ENCODE measurements around the gene TAF11.
A peak's percentile ranks its signal among the peaks of the same experiment; 100 is the strongest.
"Not testable (repeated sequence)": the region's sequence is repeated elsewhere in the genome, so short reads cannot be mapped to it uniquely, and the experiment has no call there.

Gene TAF11

DNA sequence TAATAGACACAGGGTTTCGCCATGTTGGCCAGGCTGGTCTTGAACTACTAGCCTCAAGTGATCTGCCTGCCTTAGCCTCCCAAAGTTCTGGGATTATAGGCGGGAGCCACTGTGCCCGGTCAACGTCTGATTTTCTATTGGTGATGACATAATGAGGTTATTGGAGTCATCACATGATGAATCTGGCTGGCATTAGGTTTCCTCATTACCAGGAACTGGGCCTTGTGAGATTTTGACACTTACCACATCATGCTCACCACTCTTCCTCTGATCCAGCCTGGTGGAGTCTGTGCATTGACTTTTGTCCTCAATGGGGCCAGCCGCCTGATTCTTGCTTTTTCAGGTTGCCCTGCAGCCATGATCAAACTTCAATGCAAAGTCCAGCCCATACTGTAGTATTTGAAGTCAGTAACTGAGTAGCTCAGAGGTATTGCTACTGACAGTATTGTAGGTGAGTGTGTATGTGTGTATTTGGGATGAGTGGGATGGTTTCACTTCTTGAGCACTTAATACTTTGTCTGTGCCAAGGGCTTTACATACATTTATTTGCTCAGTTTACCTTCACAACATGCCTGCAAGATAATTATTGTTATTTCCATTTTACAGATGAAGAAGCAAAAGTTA, 17.3 kb upstream of the TAF11 start:
- DNase-seq = peak; percentile 73 to 85

DNA sequence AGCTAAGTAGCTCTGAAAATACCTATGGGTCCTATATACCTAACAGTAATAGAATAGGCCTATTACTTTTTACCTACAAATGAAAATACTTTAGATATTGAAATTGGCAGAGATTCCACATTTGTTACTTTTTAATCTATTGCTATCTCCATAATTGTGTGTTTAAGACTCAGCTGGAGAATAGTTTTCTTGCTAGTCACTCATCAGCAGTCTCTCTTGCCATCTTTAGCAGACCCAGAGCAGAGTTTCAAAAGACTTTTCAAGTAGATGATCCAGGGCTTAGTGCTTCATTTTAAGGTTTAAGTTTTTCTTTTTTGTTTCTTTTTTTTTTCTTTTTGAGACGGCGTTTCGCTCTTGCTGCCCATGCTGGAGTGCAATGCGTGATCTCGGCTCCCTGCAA, 14.1 kb upstream of the TAF11 start:
- DNase-seq = no peak

DNA sequence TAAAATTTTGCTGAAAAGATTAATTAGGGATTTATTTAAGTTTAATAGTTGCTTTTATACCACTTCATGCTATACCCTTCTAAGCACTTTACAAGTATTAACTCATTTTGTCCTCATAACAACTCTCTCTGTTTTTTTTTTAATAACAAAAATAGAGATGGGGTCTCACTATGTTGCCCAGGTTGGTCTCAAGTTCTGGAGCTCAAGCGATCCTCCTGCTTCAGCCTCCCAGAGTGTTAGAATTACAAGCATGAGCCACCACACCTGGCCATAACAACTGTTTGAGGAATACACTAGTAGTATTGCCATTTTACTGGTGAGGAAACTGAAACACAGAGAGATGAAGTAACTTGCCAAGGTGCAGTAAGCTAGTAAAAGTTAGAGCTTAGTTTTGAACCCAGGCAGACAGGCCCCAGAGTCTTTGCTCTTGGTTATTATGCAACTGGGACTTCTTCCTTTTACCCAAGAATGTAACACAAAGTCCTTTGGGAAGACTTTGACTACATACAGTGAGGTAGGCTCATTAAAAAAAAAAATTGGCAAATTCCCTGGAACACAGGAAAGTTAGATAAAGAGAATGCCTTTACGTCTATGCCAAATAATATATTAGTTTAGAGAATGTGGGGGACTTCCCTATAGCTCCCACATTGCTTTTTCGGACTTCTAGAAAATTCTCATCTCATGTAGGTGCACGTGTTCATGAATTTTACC, 12.6 kb upstream of the TAF11 start:
- no peak for DNase-seq

DNA sequence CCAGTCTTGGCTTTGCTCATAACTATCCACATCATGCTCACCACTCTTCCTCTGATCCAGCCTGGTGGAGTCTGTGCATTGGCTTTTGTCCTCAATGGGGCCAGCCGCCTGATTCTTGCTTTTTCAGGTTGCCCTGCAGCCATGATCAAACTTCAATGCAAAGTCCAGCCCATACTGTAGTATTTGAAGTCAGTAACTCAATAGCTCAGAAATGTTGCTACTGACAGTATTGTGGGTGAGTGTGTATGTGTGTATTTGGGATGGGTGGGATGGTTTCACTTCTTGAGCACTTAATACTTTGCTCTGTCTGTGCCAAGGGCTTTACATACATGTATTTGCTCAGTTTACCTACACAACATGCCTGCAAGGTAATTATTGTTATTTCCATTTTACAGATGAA, 11.9 kb upstream of the TAF11 start:
- DNase-seq = not testable (repeated sequence)

DNA sequence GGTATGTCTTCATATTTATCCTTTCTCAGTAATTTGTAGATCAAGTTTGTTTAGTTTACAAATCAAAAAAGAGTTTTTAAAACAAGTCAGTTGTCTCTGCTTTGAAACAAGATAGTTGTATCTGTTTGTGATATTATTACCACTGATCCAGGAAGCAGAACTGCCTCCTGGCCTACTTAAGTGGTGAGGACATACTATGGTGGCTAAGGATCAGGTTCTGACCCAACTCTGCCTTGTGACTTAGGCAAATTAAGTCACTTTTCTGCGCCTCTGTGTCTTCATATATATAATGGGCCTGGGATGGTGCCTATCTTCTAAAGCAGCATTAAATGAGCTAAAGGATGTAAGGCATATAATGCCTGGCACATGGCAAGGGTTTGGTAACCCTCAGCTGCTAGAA, 9.9 kb upstream of the TAF11 start:
- peak; percentile 60 to 70 for DNase-seq

DNA sequence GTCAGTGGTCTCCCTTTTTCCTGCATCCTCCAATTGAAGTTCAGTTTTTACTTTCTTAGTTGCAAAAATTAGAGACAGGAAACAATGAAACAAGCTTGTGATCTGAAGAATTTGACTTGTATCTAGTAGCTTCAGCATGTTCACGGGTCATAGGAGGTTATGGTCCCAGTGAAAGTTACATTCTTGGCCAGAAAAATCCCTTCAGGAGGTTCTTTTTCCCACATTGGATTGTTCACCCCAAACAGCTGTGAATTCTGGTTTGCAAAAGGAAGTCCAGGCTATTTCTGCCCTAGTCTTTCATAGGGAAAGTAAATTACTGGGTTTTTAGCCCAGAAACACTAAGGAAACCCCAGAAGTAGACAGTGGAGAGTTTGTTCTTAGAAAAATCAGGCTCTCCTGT, 9.3 kb upstream of the TAF11 start:
- no peak for DNase-seq

DNA sequence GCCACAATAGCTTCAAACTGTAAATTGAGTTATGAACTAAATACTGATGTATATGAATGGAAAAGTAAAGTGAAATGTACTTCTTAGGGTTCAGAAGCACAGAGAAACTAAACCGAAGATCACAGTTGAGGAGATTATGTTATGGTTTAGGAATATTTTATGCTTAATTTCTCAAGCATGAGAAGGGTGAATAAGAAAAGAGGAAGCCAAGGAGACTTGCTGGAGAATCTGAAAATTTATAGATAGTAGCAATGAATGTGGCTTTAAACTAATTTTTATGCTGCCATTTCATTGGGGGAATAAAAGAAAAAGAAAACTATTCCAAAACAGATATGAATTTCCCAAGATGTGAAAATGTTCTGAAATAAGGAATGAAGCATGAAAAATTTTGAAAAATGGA, 6.9 kb upstream of the TAF11 start:
- no peak for DNase-seq

DNA sequence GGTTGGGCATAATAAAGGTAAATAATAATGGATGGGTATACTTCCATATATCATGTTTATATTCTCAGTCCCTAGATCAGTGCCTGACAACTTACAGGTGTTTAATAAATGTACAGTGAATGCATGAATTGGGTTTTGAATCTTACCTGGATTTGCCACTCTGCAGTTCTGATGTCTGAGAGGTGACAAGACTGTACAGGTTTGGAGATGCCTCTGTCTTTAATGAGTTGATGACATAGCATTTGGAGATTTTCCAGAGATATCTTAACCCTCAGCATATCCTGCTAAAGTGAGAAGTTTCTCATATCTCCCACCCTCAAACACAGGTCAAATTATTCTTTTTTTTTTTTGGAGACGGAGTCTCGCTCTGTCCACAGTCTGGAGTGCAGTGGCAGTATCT, 3.5 kb upstream of the TAF11 start:
- no peak for DNase-seq

DNA sequence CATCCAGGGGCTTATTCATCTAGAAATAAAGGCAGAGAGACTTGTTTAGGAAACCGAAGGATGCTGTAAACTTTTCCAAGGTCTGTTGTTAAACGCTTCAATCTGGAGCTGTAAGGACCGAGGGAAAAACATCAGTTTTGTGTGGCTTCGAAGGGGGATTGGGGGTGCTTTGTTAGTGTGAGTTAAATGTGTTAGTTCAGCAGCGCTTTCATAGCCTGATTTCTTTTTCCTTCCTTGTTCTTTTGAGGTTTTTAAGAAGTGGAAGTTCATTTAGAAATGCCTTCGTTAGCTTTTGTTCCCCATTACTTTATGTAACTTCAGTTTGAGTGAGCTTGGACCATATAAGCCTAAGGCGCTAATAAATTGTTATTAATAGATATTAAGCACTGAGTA, 2.7 kb upstream of the TAF11 start:
- DNase-seq = peak; percentile 53 to 74

DNA sequence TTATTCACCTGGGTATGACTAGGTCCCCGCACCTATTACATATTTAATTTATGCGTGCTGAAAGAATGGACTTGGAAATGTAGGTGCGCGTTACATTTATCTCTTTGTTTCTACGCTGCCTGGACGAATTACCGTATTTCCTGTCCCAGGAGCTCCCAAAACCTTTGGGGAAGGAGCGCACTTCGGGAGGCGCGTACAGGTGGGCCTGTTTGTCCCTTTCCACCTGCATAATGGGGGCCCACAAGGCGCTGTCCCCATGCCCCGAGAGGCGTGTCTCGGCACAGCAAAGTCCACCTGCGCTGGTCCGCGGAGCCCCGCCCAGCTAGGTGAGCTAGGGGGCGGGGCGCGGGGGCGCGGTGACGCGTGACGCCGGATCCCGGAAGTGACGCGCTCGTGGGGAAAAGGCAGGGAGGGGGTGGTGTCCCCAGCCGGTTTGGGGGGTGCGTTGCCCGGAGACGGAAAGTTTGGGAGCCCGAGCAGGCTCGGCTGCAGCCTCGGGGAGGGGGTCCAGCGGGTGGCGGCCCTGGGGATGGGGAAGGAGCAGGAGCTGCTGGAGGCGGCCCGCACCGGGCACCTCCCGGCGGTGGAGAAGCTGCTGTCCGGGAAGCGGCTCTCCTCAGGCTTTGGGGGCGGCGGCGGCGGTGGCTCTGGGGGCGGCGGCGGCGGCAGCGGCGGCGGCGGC, 1.2 kb upstream of the TAF11 start, which contains the start of gene ANKS1A:
ANKS1A (plus strand) TSS at position 382 of the 682 bp plus-strand sequence; CDS start at position 530, 148 bp downstream.
- DNase-seq = peak; percentile 47 to 61

DNA sequence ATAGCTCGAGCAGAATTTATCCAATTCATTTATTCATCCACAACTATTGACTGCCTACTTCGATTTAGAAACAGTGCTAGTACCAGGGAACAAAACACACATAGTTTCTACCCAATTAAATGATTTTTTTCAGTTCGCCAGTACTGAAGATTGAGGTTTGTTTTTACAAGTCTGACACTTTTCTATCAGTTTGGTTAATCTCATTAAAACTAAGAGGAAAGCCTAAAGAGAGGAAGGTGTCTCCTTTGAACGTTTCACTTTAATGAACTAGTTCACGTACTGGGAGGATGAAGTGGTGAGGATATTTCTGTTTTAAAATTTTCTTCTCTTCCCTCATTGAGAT, 643 bp upstream of the TAF11 start:
- peak in 1 of 2 donors; percentile 38 for DNase-seq

DNA sequence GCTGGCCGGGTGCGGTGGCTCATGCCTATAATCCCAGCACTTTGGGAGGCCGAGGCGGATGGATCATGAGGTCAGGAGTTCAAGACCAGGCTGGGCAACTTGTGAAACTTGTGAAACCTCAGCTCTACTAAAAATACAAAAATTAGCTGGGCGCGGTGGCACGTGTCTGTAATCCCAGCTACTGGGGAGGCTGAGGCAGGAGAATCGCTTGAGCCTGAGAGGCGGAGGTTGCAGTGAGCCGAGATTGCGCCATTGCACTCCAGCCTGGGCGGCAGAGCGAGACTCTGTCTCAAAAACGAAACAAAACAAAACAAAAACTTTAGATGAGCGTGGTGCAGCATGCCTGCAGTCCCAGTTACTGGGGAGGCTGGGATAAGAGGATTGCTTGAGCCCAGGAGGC, 2.0 kb downstream of the TAF11 start:
- DNase-seq = not testable (repeated sequence)

DNA sequence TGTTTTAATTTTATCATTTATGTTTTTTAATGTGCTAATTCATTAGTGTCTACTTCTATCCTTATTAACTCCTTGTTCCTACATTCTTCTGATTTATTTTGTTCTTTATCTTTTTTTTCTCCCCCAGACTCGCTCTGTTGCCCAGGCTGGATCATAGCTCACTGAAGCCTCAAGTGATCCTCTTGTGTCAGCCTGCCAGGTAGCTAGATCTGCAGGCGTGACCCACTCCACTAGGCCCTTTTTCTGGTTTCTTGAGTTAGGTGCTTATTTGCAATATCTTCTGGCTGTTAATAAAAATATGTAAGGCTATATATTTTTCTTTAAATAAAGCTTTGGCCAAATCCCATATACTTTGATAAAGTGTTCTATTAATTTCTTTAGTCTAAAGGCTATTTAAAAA, 2.8 kb downstream of the TAF11 start:
- no peak for DNase-seq

DNA sequence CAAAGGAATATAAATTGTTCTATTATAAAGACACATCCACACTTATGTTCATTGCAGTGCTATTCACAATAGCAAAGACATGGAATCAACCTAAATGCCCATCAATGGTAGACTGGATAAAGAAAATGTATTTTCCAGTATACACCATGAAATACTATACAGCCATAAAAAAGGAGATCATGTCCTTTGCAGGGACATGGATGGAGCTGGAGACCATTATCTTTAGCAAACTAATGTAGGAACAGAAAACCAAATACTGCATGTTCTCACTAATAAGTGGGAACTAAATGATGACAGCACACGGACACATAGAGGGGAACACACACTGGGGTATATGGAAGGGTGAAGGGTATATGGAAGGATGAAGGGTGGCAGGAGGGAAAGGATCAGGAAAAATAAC, 3.8 kb downstream of the TAF11 start:
- DNase-seq = not testable (repeated sequence)

DNA sequence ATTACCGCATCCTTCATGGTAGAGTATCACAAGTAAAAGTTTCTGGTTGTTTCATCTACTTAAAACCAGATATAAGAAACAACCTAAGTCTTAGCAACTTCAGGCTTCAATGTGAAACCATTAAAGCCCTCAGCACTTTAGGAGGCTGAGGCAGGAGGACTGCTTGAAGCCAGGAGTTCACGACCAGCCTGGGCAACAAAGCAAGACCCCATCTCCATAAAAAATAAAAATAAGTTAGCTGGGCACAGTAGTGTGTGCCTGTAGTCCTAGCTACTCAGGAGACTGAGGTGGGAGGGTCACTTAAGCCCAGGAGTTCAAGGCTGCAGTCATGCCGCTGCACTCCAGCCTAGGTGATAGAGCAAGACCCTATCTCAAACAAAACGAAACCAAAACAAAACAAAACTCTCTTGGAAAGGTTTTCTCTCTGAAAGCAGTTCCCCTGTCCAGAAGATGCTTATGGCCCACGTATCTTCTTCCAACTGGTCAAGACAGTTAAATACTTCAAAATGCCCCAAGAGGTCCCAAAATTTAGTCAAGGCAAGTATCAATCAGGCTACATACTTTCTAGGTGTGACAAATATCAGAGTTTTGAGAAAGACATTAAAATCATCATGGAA, 9.9 kb downstream of the TAF11 start:
- DNase-seq = no peak

DNA sequence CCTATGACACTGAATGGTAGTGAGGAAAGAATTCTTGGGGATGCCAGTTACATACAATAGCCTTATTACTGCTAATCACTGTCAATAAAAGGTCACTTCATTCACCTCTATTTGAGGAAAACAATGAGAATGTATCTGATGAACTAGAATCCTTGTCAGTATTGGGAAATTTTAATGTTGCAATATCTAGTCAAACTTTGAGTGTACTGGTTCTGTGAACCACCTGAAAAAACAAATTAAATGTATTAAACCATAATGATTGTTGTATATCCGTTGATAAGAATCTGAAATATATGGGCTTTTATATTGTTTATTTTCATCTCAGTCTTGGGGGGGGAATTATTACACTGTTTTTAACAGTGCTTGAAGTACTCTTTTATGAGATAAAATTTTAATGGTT, 10.6 kb downstream of the TAF11 start:
- no peak for DNase-seq

DNA sequence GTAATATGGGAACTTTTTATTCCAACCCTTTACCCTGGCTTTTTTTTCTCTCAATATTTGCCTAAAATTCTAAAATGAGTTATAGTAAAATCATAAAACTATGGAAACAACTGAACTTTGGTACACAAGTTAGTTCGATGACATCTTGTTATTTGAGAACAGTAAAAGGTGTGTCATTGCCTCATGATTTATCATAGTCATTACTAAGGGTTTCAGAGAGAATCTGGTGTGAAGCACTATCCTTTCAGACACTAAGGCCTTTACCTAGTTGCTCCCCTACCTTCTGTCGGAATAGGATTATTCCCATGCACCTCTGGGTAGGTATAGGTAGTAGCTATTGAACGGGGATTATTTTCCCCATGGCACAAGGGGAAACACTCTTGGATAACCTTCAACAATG, 11.4 kb downstream of the TAF11 start:
- no peak for DNase-seq

DNA sequence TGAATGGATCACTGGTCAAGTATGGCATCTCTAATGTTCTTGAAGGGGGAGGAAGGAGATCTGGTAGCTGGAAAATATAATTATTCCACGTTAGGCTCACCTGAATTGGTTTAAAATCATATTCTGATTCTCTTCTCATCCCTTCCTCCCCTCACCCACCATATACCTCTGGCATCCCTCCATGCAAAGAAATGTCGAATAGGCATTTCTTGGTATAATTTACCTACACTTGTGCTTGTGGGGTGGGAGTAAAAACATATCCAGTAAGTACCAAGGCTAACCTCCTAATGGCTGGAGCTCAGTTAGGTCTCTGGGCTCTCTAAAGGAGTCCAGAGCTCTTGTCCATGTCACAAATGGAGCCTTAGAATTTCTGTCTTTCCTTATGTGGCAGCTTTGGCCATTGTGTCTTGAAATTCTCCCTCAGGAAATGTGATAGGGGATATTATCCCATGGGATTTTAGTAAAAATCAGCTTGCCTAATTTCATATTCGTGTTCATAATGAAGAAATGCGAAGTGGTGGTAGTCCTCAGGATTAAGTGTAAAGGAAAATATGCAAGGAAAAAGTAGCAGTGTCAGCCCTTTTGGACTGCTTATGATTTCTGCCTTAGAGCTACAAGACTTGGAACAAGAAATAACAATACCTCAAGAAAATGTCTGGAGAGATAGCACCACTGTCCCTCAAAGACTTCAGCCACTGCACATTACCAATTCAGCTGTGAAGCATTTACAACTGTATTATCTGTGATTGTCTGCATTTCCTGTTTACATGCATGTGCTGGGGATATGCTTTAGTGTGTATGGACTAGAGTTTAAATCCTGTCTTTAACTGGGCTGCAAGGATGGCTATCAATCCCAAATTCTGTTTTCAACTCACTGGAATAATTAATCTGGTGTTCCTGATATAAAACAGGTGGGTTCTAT, 12.3 kb downstream of the TAF11 start:
- no peak for DNase-seq

DNA sequence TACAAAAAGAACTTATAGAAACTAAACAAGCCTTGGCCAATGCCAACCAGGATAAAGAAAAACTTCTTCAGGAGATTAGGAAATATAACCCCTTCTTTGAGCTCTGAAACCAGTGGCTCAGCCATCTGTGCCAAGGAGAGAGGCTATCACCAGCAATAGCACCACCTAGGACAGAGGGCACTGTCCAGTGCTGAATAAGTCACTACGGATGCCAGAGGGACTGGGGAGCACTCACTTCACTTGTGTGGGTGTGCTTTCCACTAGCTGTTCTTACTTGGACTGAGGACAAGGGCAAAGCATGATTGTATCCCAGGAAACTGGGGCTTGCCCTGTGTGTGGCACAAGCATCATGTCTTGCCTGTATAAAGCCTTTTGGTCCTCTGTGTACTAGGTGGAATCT, 15.5 kb downstream of the TAF11 start:
- no peak for DNase-seq

DNA sequence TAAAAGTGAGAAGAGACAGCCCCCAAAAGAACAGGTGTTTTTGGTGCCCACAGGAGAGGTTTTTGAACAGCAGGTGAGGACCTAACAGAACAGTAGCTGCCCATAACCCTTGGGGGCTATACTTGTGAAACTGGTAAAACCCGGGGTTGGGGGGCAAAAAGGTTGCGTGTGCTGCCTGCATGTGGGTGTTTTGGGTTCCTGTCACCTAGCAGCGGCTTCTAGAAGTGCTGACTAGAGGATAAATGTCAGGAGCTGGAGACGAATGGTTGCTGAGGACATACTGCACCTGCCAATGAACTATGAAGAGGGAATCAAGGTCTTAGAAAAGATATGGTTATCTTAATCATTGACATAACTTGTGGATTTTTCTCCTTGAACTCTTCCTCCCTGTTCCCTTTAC, 16.0 kb downstream of the TAF11 start:
- no peak for DNase-seq

DNA sequence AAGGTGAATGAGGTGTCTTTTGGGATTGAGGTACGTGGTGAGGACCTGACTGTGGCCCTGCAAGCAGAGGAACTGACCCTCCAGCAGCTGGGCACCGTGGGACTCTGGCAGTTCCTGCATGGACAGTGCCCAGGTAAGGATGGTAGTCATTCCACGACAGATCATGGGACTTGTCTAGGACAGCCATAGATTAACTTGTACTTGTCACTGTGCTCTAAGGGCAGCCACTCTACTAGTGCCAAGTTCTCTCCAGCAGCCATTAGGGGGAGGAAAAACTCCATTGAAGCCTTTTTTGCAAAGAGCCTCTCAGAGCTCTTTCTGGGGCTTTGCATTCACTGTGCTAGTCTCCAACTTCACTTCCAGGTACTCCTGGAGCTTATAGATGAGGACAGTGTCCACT, 20.4 kb downstream of the TAF11 start:
- DNase-seq = no peak

DNA sequence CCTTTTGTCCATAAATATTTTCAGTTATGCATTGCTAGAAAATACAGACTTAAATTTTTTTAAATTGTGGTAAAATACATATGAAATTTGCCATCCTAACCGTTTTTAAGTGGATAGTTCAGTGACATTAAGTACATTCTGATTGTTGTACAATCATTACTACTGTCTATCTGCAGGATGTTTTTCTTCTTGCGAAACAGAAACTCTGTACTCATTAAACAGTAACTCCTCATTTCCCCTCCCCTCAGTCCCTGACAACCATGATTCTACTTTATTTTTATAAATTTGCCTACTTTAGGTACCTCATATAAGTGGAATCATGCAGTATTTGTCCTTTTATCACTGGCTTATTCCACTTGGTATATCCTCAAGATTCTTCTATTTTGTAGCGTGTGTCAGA, 21.3 kb downstream of the TAF11 start:
- DNase-seq = no peak

DNA sequence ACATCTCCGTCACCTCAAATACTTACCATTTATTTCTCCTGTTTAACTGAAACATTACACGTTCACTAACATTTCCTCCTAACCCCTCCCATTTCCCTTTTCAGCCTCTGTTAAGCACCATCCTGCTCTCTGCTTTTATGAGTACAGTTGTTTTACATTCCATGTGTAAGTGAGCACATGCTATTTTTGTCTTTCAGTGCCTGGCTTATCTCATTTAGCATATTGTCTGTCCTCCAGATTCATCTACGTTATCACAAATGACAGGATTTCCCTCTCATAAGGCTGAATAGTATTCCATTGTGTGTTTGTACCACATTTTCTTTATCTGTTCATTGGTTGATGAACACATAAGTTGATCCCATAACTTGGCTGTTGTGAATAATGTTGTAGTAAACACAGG, 22.7 kb downstream of the TAF11 start:
- no peak for DNase-seq

Data from inflammatory macrophage (primary cell).